Measurements from ENCODE around the gene AFF1.
"Not testable (repeated sequence)": the region's sequence is repeated elsewhere in the genome, so short reads cannot be mapped to it uniquely, and the experiment has no call there.

AFF1 gene

GRCh38 chr4:86959588-86960500 is 25.0 kb downstream of the AFF1 start:
- FAIRE-seq = no peak

GRCh38 chr4:86960557-86960961 is 25.7 kb downstream of the AFF1 start:
- FAIRE-seq = no peak

- no peak for FAIRE-seq
These were observed 26.3 kb downstream of the AFF1 start for GRCh38 chr4:86961116-86961515.

GRCh38 chr4:86961605-86962295 is 26.9 kb downstream of the AFF1 start:
- FAIRE-seq = no peak

- no peak for FAIRE-seq
These were observed 28.9 kb downstream of the AFF1 start for GRCh38 chr4:86963697-86964096.

- FAIRE-seq = no peak
These were observed 30.5 kb downstream of the AFF1 start for GRCh38 chr4:86965019-86965976.

- FAIRE-seq = no peak
These were observed 32.3 kb downstream of the AFF1 start for GRCh38 chr4:86967073-86967472.

GRCh38 chr4:86967798-86968197 is 33.0 kb downstream of the AFF1 start:
- no peak for FAIRE-seq

- no peak for FAIRE-seq
These were observed 33.7 kb downstream of the AFF1 start for GRCh38 chr4:86968547-86968946.

GRCh38 chr4:86970447-86971354 is 35.9 kb downstream of the AFF1 start:
- no peak for FAIRE-seq

- FAIRE-seq = no peak
These were observed 36.5 kb downstream of the AFF1 start for GRCh38 chr4:86971355-86971683.

GRCh38 chr4:86972997-86973396 is 38.2 kb downstream of the AFF1 start:
- no peak for FAIRE-seq

GRCh38 chr4:86973668-86974067 is 38.9 kb downstream of the AFF1 start:
- no peak for FAIRE-seq

- no peak for FAIRE-seq
These were observed 39.8 kb downstream of the AFF1 start for GRCh38 chr4:86974551-86974994.

- no peak for FAIRE-seq
These were observed 41.1 kb downstream of the AFF1 start for GRCh38 chr4:86975927-86976326.

GRCh38 chr4:86976801-86977485 is 42.1 kb downstream of the AFF1 start:
- no peak for FAIRE-seq

GRCh38 chr4:86977621-86978184 is 42.9 kb downstream of the AFF1 start:
- no peak for FAIRE-seq

- FAIRE-seq = no peak
These were observed 43.9 kb downstream of the AFF1 start for GRCh38 chr4:86978709-86979108.

GRCh38 chr4:86980230-86980629 is 45.4 kb downstream of the AFF1 start:
- FAIRE-seq = no peak

GRCh38 chr4:86981789-86982188 is 47.0 kb downstream of the AFF1 start:
- FAIRE-seq = no peak

GRCh38 chr4:86985852-86986251 is 51.0 kb downstream of the AFF1 start:
- not testable (repeated sequence) for FAIRE-seq
